Measurements from ENCODE around the gene DTWD2.

DTWD2 gene

GRCh38 chr5:118875131-118875530 lies 113.2 kb downstream of the DTWD2 start:
- H3K79me2 ChIP-seq (ENCODE audit: low read length), result no peaks in the 10 kb centered on the region
- H3F3A ChIP-seq (ENCODE audit: insufficient read depth, low read length), result no peaks in the 10 kb centered on the region
- H3K9me2 ChIP-seq (replicated peaks; ENCODE audit: insufficient read depth, low read length), result no peaks in the 10 kb centered on the region
- no peak overlapping the region for H3K27ac ChIP-seq (ENCODE audit: low read length)
- no peaks in the 10 kb centered on the region for H3K4me1 ChIP-seq (ENCODE audit: low read length)
- no peak for DNase-seq
- no peak overlapping the region for H3K4me2 ChIP-seq (ENCODE audit: low read depth, low read length)
- TF ChIP-seq CTCF (IDR thresholded peaks at IDR 0.05; ENCODE audit: low read length) (no peak), EZH2 (optimal IDR thresholded peaks at IDR 0.05; ENCODE audit: low read depth, low read length) (no peak), EZH2phosphoT487 (IDR thresholded peaks at IDR 0.05; ENCODE audit: low read length) (no peak)
- H3K27me3 ChIP-seq (replicated peaks; ENCODE audit: insufficient read depth, low read length), result no peaks in the 10 kb centered on the region
- no peaks in the 10 kb centered on the region for H3K36me3 ChIP-seq (replicated peaks; ENCODE audit: insufficient read depth, low read length)
- no peak overlapping the region for H3K9ac ChIP-seq (ENCODE audit: low read length)
- no peaks in the 10 kb centered on the region for H4K20me1 ChIP-seq (ENCODE audit: insufficient read depth, low read length)
- no peak overlapping the region for H2AFZ ChIP-seq (ENCODE audit: low read length)
- no peak overlapping the region for H3K4me3 ChIP-seq (ENCODE audit: low read length)
- H3K9me3 ChIP-seq (replicated peaks; ENCODE audit: insufficient read depth, low read length), result no peaks in the 10 kb centered on the region

GRCh38 chr5:118873417-118873816 lies 114.9 kb downstream of the DTWD2 start:
- DNase-seq, result no peak
- TF ChIP-seq CTCF (IDR thresholded peaks at IDR 0.05; ENCODE audit: low read length) (no peak), EZH2phosphoT487 (IDR thresholded peaks at IDR 0.05; ENCODE audit: low read length) (no peak), EZH2 (optimal IDR thresholded peaks at IDR 0.05; ENCODE audit: low read depth, low read length) (no peak)
- H2AFZ ChIP-seq (ENCODE audit: low read length), result no peak overlapping the region

GRCh38 chr5:118863345-118863744 lies 125.0 kb downstream of the DTWD2 start:
- Histone ChIP-seq H3K27me3 (replicated peaks; ENCODE audit: insufficient read depth, low read length) (no peaks in the 10 kb centered on the region), H3K9me3 (replicated peaks; ENCODE audit: insufficient read depth, low read length) (no peaks in the 10 kb centered on the region), H3K9me2 (replicated peaks; ENCODE audit: insufficient read depth, low read length) (no peaks in the 10 kb centered on the region), H3K4me1 (ENCODE audit: low read length) (no peaks in the 10 kb centered on the region), H4K20me1 (ENCODE audit: insufficient read depth, low read length) (no peaks in the 10 kb centered on the region), H3K4me2 (ENCODE audit: low read depth, low read length) (no peak overlapping the region), H3K36me3 (replicated peaks; ENCODE audit: insufficient read depth, low read length) (no peaks in the 10 kb centered on the region), H3K27ac (ENCODE audit: low read length) (no peak overlapping the region), H3K79me2 (ENCODE audit: low read length) (no peaks in the 10 kb centered on the region), H3F3A (ENCODE audit: insufficient read depth, low read length) (no peaks in the 10 kb centered on the region), H2AFZ (ENCODE audit: low read length) (no peak overlapping the region), H3K9ac (ENCODE audit: low read length) (no peak overlapping the region), H3K4me3 (ENCODE audit: low read length) (no peak overlapping the region)
- no peak for TF ChIP-seq EZH2phosphoT487 (IDR thresholded peaks at IDR 0.05; ENCODE audit: low read length)
- no peak for TF ChIP-seq EZH2 (optimal IDR thresholded peaks at IDR 0.05; ENCODE audit: low read depth, low read length)
- no peak for TF ChIP-seq CTCF (IDR thresholded peaks at IDR 0.05; ENCODE audit: low read length)
- no peak for DNase-seq

More at GRCh38 chr5:118873417-118873816, 114.9 kb downstream of the DTWD2 start:
- Histone ChIP-seq H3K4me2 (ENCODE audit: low read depth, low read length) (no peak overlapping the region), H3K79me2 (ENCODE audit: low read length) (no peaks in the 10 kb centered on the region), H3K4me3 (ENCODE audit: low read length) (no peak overlapping the region), H3K9ac (ENCODE audit: low read length) (no peak overlapping the region), H4K20me1 (ENCODE audit: insufficient read depth, low read length) (no peaks in the 10 kb centered on the region), H3K9me3 (replicated peaks; ENCODE audit: insufficient read depth, low read length) (no peaks in the 10 kb centered on the region), H3K27me3 (replicated peaks; ENCODE audit: insufficient read depth, low read length) (no peaks in the 10 kb centered on the region), H3F3A (ENCODE audit: insufficient read depth, low read length) (no peaks in the 10 kb centered on the region), H3K27ac (ENCODE audit: low read length) (no peak overlapping the region), H3K9me2 (replicated peaks; ENCODE audit: insufficient read depth, low read length) (no peaks in the 10 kb centered on the region), H3K4me1 (ENCODE audit: low read length) (no peaks in the 10 kb centered on the region), H3K36me3 (replicated peaks; ENCODE audit: insufficient read depth, low read length) (no peaks in the 10 kb centered on the region)

Data from MM.1S (cell line).